NCI-H146 (cell line): ENCODE measurements around the gene TRPC4AP.

Experiments used
- DNase-seq: peaks from one replicate; lab custom pipeline; 2025; lab: John Stamatoyannopoulos, UW

Gene TRPC4AP

DNA sequence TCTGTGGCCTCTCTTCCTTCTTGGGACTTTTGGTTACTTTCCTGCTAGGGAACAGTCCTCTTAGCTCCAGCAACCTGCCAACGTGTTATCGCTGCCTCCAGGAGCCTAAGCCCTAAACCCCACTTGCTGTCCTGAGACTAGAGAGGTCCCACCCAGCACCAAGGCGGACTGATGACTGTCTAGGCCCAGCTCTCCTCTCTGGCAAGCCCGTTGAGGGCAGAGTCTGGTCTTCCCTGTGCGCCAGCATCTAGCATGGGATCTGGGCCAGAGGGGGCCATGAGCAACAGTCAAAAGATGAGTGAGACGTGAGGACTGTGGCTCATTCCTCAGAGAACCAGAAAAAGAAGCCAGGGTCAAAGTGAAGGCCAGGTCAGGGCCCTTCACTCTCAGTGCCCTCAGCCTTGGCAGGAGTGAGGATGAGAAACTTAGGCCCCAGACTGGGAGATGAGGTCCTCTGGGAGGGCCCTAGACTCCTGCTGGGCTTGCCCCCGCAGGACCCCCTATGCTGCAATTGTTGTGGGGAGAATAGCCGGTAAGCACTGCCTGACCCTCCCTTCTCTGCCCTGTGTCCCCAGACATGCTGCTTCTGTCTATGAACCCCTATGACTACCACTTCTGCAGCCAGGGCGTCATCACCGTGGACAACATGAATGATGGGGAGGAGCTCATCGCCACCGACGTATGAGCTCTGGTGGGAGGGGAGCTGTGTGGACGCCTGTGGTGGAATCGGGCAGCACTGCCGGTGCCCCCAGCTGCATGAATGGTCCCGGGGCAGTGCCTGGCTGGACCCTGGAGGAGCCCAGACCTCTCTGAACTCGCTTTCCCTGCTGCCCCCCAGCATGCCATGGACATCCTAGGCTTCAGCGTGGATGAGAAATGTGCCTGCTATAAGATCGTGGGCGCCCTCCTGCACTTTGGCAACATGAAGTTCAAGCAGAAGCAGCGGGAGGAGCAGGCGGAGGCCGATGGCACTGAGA lies 106.0 kb downstream of the TRPC4AP start:
- DNase-seq, result no peak

DNA sequence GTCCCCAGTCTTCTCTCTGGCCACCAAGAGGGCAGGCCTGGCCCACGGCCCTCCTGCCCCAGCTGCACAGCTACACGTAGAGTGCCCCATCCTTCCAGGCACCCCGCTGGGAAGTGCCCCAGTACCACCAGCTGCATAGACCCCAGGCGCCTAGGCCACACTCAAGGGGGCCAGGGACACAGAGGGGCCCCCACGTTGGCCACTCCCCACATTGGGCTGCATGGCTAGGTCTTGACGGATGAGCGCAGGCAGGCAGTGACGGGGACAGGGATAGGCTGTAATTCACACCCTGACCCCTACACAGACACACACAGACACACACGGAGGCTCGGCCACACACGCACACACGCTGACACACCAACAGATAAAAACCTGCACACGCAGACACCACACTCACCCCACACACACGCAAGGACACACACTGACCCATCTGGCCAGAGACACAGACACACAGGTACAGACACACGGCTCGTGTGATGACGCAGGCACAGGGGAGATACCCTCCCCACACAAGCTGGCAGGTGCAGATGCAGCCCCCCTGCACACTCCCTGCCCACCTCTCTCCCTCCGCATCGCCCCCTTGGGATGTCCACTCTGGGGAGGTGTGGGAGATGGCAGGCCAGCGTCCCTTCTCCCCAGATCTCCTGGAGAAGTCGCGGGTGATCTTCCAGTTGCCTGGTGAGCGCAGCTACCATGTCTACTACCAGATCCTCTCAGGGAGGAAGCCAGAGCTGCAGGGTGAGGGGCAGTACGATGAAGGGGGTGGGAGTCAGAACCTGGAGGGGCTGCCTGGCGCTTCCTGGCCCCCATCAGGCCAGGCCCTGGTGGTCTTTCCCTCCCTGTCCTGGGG lies 106.9 kb downstream of the TRPC4AP start:
- DNase-seq, result no peak

DNA sequence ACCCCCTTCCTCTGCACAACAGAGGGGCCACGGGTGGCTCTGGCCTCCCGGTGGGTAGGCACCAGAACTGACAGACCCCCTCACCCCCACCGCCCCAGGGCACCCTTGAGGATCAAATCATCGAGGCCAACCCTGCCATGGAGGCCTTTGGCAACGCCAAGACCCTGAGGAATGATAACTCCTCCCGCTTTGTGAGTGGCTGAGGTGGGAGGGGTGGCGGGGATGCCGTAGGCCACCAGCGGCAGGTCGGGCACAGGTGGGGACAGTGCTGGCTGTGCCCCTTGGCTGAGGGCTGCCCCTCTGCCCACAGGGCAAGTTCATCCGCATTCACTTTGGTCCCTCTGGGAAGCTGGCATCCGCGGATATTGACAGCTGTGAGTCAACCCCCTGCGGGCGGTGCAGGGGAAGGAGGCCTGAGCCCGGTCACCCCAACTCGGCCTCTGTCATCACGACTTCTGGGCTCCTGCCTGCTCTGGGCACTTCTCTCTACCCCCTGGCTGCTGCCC lies 107.8 kb downstream of the TRPC4AP start:
- no peak for DNase-seq

DNA sequence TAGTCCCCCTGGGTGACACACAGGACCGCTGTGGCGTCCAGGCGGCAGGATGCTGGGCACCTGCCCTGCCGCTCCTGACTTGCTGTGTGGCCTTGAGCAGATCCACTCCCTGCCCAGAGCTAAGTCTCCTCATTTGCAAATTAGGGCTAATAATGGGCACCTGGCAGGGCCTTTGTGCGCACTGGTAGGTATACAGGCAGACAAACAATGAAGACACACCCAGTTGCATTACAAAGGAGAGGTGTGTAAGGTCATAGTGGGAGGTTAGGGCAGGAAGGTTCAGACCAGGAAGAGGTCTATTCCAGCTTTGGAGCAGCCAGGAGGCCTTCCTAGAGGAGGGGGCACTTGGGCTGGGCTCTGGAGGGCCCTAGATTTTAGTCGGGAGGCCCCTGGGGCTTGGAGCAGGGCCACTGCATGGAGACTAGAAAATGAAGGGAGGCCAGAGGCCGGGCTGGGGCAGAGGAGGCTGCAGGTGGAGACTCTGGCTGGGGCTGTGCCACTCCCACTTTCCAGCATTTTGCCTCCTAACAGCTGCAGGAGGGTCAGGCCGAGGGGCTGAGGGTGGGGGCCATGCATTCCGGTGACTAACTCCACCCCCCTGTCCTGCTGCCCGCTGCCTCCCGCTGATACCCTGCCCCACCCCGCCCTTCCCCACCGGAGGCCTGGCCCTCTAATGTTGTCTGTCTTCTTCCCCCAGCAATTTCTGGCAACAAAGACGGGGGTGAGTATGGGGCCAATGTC lies 108.4 kb downstream of the TRPC4AP start:
- DNase-seq, result peak; percentile 96

DNA sequence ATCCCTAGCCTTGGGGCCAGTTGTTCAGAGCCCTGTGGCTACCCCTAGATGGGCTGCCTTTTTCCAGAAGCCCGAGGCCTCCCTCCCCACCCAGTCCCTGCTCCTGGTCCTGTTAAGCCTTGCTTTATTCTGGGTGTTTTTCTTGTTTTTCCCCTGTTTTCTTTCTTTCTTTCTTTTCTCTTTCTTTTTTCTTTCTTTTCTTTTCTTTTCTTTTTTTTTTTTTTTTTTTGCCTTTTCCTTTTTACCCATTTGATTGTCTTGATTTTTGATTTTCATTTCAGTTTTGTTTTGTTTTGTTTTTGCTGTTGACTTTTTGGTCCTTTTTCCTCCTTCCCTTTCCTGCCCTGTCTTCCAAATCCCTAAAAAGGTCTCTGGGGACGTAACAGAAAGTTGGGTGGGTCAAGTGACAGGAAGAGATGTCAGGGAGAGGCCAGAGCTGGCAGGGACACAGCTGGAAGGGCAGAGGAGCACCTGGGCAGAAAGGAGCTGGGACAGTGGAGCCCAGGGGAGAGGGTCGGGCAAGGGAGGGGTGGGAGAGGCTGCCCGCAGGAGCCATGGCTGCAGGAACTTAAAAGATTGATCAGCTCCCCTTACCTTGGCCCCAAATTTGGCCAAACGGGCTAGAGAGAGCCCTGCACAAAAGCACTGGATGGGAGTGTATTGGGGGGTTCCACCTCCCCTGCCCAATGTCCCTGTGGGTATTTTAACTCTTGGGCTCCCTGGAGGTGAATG lies 109.4 kb downstream of the TRPC4AP start:
- no peak for DNase-seq

DNA sequence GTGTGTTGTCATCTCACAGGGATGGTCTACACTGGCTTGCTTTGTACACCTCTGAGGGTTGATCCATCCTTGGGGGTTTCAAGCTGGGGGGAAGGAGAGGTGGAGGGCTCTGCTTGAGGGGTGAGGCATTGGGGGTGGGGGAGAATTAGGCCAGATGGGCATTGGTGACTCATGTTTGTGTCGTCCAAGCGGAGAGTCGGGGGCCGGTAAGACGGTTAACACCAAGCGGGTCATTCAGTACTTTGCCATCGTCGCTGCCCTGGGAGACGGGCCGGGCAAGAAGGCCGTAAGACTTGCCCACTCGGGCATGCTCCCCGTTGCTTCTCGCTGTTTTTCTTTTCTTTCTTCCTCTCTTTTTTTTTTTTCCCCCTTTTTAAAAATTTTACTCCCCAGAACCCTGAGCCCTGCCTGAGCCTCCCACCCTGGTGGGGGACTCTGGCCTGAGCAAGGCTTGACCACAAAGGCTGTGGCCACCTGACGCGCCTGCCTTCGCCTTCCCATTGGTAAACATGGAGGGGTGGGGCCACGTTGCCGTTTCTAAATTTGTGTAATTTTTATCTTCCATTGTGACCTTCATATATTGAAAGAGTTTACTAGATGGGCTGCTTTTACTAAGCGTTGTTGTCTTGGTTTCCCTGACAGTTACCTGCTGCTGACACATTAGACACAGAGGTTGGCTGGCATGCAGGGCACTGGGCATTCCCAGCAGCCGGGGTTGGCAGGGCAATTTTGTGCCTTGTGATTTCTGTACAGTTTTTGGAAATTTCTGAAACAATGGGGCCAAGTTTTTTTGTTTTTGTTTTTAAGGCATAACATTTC lies 110.1 kb downstream of the TRPC4AP start:
- no peak for DNase-seq

DNA sequence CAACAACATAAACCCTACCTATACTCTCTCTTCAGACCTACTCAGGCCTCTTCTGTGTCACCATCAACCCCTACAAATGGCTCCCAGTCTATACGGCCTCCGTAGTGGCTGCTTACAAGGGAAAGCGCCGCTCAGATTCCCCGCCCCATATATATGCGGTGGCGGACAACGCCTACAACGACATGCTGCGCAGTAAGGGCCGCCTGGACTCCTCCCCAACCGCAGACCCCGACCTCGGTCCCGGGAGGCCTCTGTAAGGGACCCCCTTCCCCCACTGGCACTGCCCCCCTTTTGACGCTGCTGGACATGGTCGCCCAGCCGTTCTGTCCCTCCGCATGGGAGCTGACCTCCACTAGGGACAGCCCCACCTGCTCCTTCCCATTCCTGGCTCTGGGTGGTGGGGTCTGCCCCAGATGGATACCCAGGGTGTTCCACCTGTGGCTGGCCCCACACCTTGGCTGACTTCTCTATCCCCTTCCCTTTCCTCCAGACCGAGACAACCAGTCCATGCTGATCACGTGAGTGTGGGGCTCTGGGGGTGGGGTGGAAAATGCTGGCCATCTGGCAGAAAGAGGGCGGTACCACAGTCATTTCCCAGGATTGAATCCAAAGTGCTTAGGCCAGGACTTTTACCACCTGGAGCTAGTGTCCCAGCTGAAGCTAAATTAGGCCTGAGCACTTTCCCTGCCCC lies 111.9 kb downstream of the TRPC4AP start:
- peak; percentile 16 for DNase-seq

DNA sequence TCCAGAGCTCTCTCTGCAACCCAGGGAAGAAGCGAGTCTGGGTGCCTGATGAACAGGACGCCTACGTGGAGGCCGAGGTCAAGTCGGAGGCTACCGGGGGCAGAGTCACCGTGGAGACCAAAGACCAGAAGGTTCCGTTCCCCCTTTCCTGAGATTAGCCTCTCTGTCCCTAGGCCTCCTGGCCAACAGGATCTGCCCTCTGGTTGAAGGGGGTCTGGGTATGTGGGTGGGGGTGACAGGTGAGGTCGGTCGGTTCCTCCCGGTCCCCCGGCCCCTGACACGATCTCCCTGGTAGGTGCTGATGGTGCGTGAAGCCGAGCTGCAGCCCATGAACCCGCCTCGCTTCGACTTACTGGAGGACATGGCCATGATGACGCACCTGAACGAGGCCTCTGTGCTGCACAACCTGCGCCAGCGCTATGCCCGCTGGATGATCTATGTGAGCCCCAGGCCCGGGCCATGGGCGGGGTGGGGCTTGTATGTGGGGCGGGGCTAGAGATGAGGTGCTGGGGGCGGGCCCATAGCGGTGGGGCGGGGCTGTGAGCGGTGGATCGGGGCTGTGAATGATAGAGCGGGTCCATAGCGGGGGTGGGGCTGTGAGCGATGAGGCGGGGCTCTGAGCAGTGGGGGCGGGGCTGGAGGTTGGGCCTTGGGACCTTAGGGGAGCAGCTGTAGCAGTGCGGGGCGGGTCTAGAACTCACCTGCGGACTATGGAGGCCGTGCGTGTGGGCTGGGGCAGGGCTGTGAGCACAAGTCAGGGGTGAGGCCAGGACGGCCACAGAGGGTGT lies 113.0 kb downstream of the TRPC4AP start:
- DNase-seq, result no peak

DNA sequence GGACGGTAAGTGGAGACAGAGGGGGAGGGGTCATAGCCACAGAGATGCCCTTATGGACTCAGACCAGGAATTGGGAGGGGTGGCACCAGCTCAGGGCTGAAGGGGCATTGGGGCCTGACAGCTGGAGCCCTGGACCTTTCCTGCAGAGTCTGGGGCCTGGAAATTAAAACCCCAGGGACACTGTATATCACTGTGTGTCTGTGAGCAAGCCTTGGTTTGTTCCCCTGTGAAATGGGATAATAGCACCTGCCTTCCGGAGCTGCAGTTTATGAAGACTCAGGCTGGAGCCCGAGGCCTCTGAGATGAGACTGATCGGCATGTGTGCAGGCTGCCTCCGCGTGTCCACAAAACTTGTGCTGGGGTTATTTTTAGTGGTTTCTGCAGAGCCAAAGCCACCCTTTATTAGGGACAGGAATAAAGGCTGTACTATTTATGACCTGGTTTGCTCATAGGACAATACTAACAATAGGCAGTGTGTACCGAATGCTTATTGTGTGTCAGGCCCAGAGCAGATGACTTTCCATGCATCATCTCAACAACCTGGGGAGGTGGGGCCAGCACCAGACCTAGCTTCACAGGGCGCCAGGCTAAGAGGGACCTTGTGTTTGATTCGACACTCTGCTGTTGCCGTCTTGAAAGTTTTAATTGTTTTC lies 114.4 kb downstream of the TRPC4AP start:
- no peak for DNase-seq

DNA sequence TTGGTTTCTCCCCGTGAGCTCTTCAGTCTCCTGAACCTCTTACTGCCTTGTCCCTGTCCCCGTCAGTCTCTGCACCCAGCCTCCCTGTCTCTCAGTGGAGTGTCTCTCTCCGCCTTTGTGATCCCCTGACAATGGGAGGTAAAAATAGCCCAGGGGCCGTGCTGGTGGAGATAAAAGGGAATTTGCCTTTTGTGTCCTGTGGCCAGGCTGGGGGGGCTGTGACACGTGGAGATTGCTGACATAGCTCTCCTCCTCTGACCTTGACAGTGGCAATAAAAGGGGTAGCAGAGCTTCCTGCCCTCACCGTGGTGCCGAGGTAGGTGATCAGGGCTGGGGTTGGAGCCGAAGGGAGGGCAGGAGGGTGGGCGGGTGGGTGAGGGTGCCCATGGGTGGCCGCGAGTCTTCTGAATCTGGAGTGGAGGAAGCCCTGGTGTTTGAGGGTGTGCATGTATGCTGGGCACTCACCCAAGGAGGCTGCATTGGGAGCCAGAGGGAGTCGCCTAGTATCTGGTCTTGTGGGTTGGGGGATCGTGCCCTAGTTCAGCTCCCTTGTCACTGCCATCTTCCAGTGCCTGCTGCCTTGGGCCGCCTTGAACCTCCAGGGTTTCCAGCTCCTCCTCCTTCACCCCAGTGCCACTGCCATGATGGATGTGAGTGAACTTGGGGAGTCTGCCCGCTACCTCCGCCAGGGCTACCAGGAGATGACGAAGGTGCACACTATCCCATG lies 115.1 kb downstream of the TRPC4AP start:
- peak; percentile 49 for DNase-seq

DNA sequence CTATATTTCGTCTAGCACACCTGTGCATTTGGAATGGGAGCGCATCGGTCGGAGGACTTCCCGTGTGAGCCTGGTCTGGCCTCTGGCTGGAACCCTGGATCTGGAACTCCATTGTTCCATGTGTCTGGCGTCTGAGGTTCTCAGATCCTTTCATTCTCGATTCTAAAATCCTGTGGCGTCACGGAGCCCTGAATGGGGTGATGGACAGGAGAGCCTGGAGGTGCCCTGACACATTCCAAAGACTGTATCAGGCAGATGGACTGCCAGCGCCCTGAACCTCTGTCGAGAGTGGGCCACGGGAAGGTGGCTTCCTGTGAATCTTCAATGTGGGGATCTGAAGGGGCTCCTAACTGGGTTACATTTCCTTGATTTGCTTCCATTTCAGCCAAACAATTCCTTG lies 116.3 kb downstream of the TRPC4AP start:
- no peak for DNase-seq

DNA sequence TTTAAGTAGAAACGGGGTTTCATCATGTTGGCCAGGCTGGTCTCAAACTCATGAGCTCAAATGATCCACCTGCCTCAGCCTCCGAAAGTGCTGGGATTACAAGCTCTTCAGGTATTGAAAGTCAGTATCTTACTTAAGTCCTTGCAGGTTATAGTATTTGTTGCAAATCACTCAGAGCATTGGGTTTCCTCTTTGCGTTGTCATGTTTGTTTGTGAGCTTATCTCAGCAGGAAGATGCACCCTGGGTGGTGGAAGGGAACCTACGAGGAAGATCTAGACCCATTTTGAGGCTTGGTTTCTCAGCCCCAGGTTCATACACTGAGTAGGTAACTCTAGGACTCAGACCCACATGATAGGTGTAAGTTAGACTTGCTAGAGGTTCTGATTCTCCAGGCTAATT lies 118.4 kb downstream of the TRPC4AP start:
- DNase-seq, result no peak

DNA sequence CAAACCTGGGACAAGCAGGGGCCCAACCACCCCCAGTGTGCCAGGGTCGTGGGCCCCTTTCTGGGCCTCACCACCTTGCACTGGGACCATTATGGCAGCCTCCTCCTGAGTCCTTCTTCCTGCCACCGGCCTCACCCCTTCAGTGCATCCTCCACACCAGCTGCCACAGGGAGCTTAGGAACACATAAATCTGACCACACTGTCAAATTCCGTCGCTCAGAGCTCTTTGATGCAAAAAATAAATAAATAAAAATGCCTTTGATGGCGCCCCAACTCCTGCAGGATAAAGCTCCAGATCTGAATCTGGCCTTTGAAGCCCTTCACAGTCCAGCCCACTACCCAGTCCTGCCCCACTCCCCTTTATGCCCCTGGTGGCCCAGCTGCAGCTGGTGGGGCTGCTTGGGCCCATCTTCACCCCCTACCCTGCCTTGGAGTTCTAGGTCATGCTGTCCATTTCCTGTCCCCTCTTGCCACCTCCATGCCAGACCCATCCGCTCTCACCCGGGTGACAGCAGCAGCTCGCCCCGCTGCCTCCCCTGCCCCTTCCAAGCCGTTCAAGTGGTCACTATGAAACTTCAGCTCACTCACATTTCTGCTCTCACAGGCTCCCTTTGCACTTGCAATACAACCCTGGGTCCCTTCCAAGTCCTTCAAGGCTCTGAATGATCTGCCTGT lies 120.9 kb downstream of the TRPC4AP start:
- no peak for DNase-seq

DNA sequence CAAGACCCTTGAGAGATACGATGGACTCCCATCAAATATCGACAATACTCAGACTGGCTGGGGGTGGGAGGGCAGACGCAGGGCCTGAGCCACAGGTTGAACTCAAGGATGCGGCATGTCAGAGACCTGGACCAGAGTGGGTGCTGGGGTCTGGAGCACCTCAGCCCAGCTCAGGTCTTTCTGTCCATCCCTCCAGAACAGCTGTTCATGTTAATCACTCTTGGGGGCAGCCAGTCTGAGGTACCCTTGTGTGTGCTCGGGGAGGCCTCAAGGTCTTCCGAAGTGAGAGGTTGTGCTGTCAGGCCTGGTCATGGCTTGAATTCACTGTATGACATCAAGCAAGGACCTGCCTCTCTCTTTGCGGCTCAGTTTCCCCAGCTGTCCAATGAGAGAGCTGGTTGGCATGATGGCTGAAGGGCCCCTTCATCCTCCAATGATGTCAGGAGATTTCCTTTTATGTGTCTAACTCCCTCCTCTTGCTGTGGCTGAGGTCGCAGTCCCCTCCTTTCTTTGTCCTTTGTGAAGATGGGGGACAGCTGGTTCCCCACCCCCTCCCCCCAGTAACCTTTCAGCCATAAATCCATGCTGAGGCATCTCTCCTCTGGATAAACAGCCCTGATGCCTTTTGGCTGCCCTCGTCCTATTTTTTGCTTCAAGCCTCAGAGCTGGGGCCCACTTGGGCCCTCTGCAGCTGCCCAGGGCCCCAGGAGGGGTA lies 121.6 kb downstream of the TRPC4AP start:
- no peak for DNase-seq

DNA sequence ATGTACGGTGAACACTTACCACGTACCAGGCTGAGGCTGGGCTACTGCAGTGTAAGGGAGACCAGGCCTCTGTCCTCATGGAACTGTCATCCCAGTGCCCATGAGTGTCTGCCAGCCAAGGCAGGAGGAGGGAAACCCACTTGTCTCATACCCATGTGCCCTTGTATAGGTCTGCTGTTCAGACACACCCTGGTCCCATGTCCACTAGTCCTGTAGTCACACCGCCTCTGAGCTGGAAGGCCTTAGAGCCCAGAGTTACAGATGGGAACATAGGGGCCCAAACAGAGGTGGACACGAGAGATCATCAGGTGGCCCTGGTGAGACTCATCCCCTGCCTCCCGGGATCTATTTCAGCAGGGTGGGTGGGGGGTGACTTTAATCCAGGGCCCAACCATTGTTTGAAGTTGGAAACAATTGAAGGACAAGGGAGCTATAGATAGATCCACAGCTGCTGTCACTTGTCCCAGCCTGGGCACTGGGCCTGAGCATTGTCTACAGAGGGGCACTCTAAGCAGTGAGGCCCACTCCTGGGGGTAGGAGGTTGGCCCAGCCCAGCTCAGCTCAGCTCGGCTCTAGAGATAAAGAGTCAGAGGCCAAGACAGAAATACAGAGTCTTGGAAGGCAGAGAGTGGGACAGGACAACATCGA lies 122.3 kb downstream of the TRPC4AP start:
- no peak for DNase-seq
